ENCODE results near the gene SLC6A6. TPM values are rescaled to one million over a fixed set of nuclear protein-coding genes. Genes with fewer than 3 reads are reported as not detected.

Gene SLC6A6
- total and polyA plus RNA-seq, 2 donors (not counting 1 experiment from before 2014, with no cell fraction given): 8.9 to 24.0 TPM

GRCh38 chr3:14377044-14377837 lies 25.2 kb upstream of the SLC6A6 start:
- DNase-seq (ENCODE audit: low read depth in 2 of 2): no peak
- Histone ChIP-seq H3K4me2 (ENCODE audit: extremely low read depth, insufficient read depth, low read length) (no peak overlapping the region), H3K4me3 (replicated peaks in 1 of 4; ENCODE audit: control extremely low read depth in 1 of 4, insufficient read depth in 1 of 4, low read depth in 3 of 4, low read length in 4 of 4) (no peak overlapping the region), H2AFZ (ENCODE audit: low read length) (no peak overlapping the region), H3K36me3 (ENCODE audit: control insufficient read depth, insufficient read depth, low read length) (no peaks in the 10 kb centered on the region), H3K9me3 (ENCODE audit: control insufficient read depth, insufficient read depth, low read depth, low read length) (no peaks in the 10 kb centered on the region), H3K27ac (ENCODE audit: insufficient read depth, low read length) (no peak overlapping the region), H4K20me1 (ENCODE audit: control insufficient read depth, extremely low read depth, insufficient read depth, low read length) (no peaks in the 10 kb centered on the region), H3K27me3 (ENCODE audit: control insufficient read depth, insufficient read depth, low read length) (peaks cover 5% of the 10 kb centered on the region), H3K79me2 (ENCODE audit: control insufficient read depth, insufficient read depth, low read length) (no peaks in the 10 kb centered on the region), H3K9ac (ENCODE audit: insufficient read depth, low read length) (no peak overlapping the region), H3K4me1 (ENCODE audit: control insufficient read depth, extremely low read depth, insufficient read depth, low read length) (peaks cover under 1% of the 10 kb centered on the region)
- TF ChIP-seq EZH2 (IDR thresholded peaks at IDR 0.05; ENCODE audit: low read length, missing control alignments) (no peak), CTCF (conservative IDR thresholded peaks at IDR 0.05 in 1 of 2, IDR thresholded peaks at IDR 0.05 in 1 of 2; ENCODE audit: low read depth in 1 of 2, low read length in 2 of 2) (no peak)

GRCh38 chr3:14377838-14378169 lies 24.6 kb upstream of the SLC6A6 start:
- Histone ChIP-seq H3K4me2 (ENCODE audit: extremely low read depth, insufficient read depth, low read length) (no peak overlapping the region), H3K4me1 (ENCODE audit: control insufficient read depth, extremely low read depth, insufficient read depth, low read length) (no peaks in the 10 kb centered on the region), H3K9me3 (ENCODE audit: control insufficient read depth, insufficient read depth, low read depth, low read length) (no peaks in the 10 kb centered on the region), H3K4me3 (replicated peaks in 1 of 4; ENCODE audit: control extremely low read depth in 1 of 4, insufficient read depth in 1 of 4, low read depth in 3 of 4, low read length in 4 of 4) (no peak overlapping the region), H3K79me2 (ENCODE audit: control insufficient read depth, insufficient read depth, low read length) (no peaks in the 10 kb centered on the region), H3K27ac (ENCODE audit: insufficient read depth, low read length) (no peak overlapping the region), H4K20me1 (ENCODE audit: control insufficient read depth, extremely low read depth, insufficient read depth, low read length) (no peaks in the 10 kb centered on the region), H2AFZ (ENCODE audit: low read length) (no peak overlapping the region), H3K36me3 (ENCODE audit: control insufficient read depth, insufficient read depth, low read length) (no peaks in the 10 kb centered on the region), H3K27me3 (ENCODE audit: control insufficient read depth, insufficient read depth, low read length) (peaks cover 5% of the 10 kb centered on the region), H3K9ac (ENCODE audit: insufficient read depth, low read length) (no peak overlapping the region)
- TF ChIP-seq EZH2 (IDR thresholded peaks at IDR 0.05; ENCODE audit: low read length, missing control alignments): no peak
- TF ChIP-seq CTCF (conservative IDR thresholded peaks at IDR 0.05 in 1 of 2, IDR thresholded peaks at IDR 0.05 in 1 of 2; ENCODE audit: low read depth in 1 of 2, low read length in 2 of 2): no peak
- DNase-seq (ENCODE audit: low read depth in 2 of 2): no peak

- no peak for TF ChIP-seq EZH2 (IDR thresholded peaks at IDR 0.05; ENCODE audit: low read length, missing control alignments)
- TF ChIP-seq CTCF (conservative IDR thresholded peaks at IDR 0.05 in 1 of 2, IDR thresholded peaks at IDR 0.05 in 1 of 2; ENCODE audit: low read depth in 1 of 2, low read length in 2 of 2): no peak
- H3K9me3 ChIP-seq (ENCODE audit: control insufficient read depth, insufficient read depth, low read depth, low read length): no peaks in the 10 kb centered on the region
- H4K20me1 ChIP-seq (ENCODE audit: control insufficient read depth, extremely low read depth, insufficient read depth, low read length): no peaks in the 10 kb centered on the region
- no peak overlapping the region for H3K27ac ChIP-seq (ENCODE audit: insufficient read depth, low read length)
- no peak overlapping the region for H2AFZ ChIP-seq (ENCODE audit: low read length)
- peaks cover 5% of the 10 kb centered on the region for H3K27me3 ChIP-seq (ENCODE audit: control insufficient read depth, insufficient read depth, low read length)
- H3K79me2 ChIP-seq (ENCODE audit: control insufficient read depth, insufficient read depth, low read length): no peaks in the 10 kb centered on the region
- no peaks in the 10 kb centered on the region for H3K4me1 ChIP-seq (ENCODE audit: control insufficient read depth, extremely low read depth, insufficient read depth, low read length)
- no peak overlapping the region for H3K9ac ChIP-seq (ENCODE audit: insufficient read depth, low read length)
- no peak for DNase-seq (ENCODE audit: low read depth in 2 of 2)
- no peak overlapping the region for H3K4me2 ChIP-seq (ENCODE audit: extremely low read depth, insufficient read depth, low read length)
- no peak overlapping the region for H3K4me3 ChIP-seq (replicated peaks in 1 of 4; ENCODE audit: control extremely low read depth in 1 of 4, insufficient read depth in 1 of 4, low read depth in 3 of 4, low read length in 4 of 4)
- no peaks in the 10 kb centered on the region for H3K36me3 ChIP-seq (ENCODE audit: control insufficient read depth, insufficient read depth, low read length)
Measured at GRCh38 chr3:14378415-14378814, 24.0 kb upstream of the SLC6A6 start.
